IMR-90 (cell line): ENCODE measurements around the gene DOK6. TPM values are rescaled to one million over a fixed set of nuclear protein-coding genes. Genes with fewer than 3 reads are reported as not detected.

Experiments used
- ATAC-seq: fragments of 200-7000 bp; cut with Tn5 transposase; 2 replicates; pipeline ENCODE4 v1.9.1; 2020; ENCODE audit warnings: low read depth, mild to moderate bottlenecking, moderate library complexity
- Bru-seq: library from RNA; stranded (reverse); fragments of 400-500 nt; gene quantifications from one replicate; lab custom pipeline; 2021; lab: Mats Ljungman, UMichigan
- BruChase-seq, 2 experiments: library from RNA; stranded (reverse); fragments of 400-500 nt; gene quantifications; one replicate each; lab custom pipeline; 2021; lab: Mats Ljungman, UMichigan
- BruUV-seq: library from RNA; stranded (reverse); fragments of 400-500 nt; replicated peaks from 2 replicates; lab custom pipeline; 2021; lab: Mats Ljungman, UMichigan
- CTCF ChIA-PET: fragments of 300-600 bp; formaldehyde crosslinking; extraction: SDS; loops from one replicate; lab custom pipeline; 2021; ENCODE audit warnings: antibody characterized with exemption; lab: Yijun Ruan, JAX
- POLR2A ChIA-PET: fragments of 300-600 bp; sonication (Branson Sonifier 250); formaldehyde crosslinking; loops from one replicate; lab custom pipeline; 2022; ENCODE audit warnings: antibody characterized with exemption; ENCODE audit not compliant: unreplicated experiment; lab: Charles Lee
- DNase-seq: peaks from one replicate; pipeline ENCODE4 v3.0.0; 2013
- H2AFZ ChIP-seq: replicated peaks from 2 replicates; pipeline ENCODE3; 2013; ENCODE audit warnings: low read length, mild to moderate bottlenecking; ENCODE audit not compliant: poor library complexity
- H2AK5ac ChIP-seq: 2 replicates; pipeline ENCODE4 v1.6.1; 2013; ENCODE audit warnings: low read depth, low read length, inconsistent platforms
- H2AK9ac ChIP-seq: replicated peaks from 2 replicates; pipeline ENCODE3; 2013; ENCODE audit warnings: mild to moderate bottlenecking, low read depth, low read length, moderate library complexity; ENCODE audit not compliant: poor library complexity
- H2BK120ac ChIP-seq: 2 replicates; pipeline ENCODE4 v1.6.1; 2013; ENCODE audit warnings: low read depth, low read length, inconsistent platforms
- H2BK15ac ChIP-seq: 3 replicates; pipeline ENCODE4 v1.6.1; 2013; ENCODE audit warnings: low read depth, low read length, inconsistent platforms
- H2BK20ac ChIP-seq: 2 replicates; pipeline ENCODE4 v1.6.1; 2013; ENCODE audit warnings: low read depth, mild to moderate bottlenecking, inconsistent platforms, low read length, moderate library complexity
- H2BK5ac ChIP-seq: 2 replicates; pipeline ENCODE4 v1.6.1; 2013; ENCODE audit warnings: mild to moderate bottlenecking, low read depth, low read length, inconsistent platforms; ENCODE audit not compliant: poor library complexity, severe bottlenecking
- H3K14ac ChIP-seq: replicated peaks from 2 replicates; pipeline ENCODE4 v1.6.1; 2013; ENCODE audit warnings: low read depth, low read length, inconsistent platforms
- H3K18ac ChIP-seq: 2 replicates; pipeline ENCODE4 v1.6.1; 2013; ENCODE audit warnings: low read depth, low read length, control low read depth
- H3K23ac ChIP-seq: 2 replicates; pipeline ENCODE4 v1.6.1; 2013; ENCODE audit warnings: low read depth, low read length, inconsistent platforms
- H3K27ac ChIP-seq: 2 replicates; pipeline ENCODE4 v1.5.1; 2013; ENCODE audit warnings: mild to moderate bottlenecking, control low read depth, low read length; ENCODE audit not compliant: insufficient read depth
- H3K27me3 ChIP-seq: 2 replicates; pipeline ENCODE4 v1.6.1; 2013; ENCODE audit warnings: low read length; ENCODE audit not compliant: control insufficient read depth, insufficient read depth
- H3K36me3 ChIP-seq: 2 replicates; pipeline ENCODE4 v1.6.1; 2013; ENCODE audit warnings: low read length, mixed read lengths; ENCODE audit not compliant: control insufficient read depth, insufficient read depth
- H3K4ac ChIP-seq: 2 replicates; pipeline ENCODE4 v1.6.1; 2013; ENCODE audit warnings: low read depth, low read length, inconsistent platforms
- H3K4me1 ChIP-seq: 2 replicates; pipeline ENCODE4 v1.6.1; 2013; ENCODE audit warnings: low read length, mixed read lengths; ENCODE audit not compliant: control insufficient read depth, insufficient read depth
- H3K4me2 ChIP-seq: 2 replicates; pipeline ENCODE4 v1.6.1; 2013; ENCODE audit warnings: low read depth, mild to moderate bottlenecking, control low read depth, low read length, moderate library complexity
- H3K4me3 ChIP-seq: 2 replicates; pipeline ENCODE4 v1.5.1; 2013; ENCODE audit warnings: low read depth, mild to moderate bottlenecking, control low read depth, low read length, moderate library complexity; ENCODE audit not compliant: insufficient read depth
- H3K56ac ChIP-seq: 2 replicates; pipeline ENCODE4 v1.6.1; 2013; ENCODE audit warnings: low read length, inconsistent platforms; ENCODE audit not compliant: insufficient read depth; ENCODE audit errors: extremely low read depth
- H3K79me1 ChIP-seq, 2 experiments: 2 replicates each; pipeline ENCODE4 v1.6.1; 2013; ENCODE audit warnings: low read length in 2 of 2, inconsistent platforms in 1 of 2, low read depth in 1 of 2
- H3K9ac ChIP-seq: 2 replicates; pipeline ENCODE4 v1.6.1; 2013; ENCODE audit warnings: low read depth, low read length, control low read depth
- H3K9me1 ChIP-seq: 2 replicates; pipeline ENCODE4 v1.6.1; 2013; ENCODE audit warnings: low read length, inconsistent platforms; ENCODE audit not compliant: insufficient read depth
- H3K9me3 ChIP-seq: 2 replicates; pipeline ENCODE4 v1.6.1; 2013; ENCODE audit warnings: low read length; ENCODE audit not compliant: control insufficient read depth, insufficient read depth
- H4K20me1 ChIP-seq: 2 replicates; pipeline ENCODE4 v1.6.1; 2013; ENCODE audit warnings: low read length, inconsistent platforms; ENCODE audit not compliant: insufficient read depth
- H4K5ac ChIP-seq: 2 replicates; pipeline ENCODE4 v1.6.1; 2013; ENCODE audit warnings: mild to moderate bottlenecking, low read depth, low read length, control low read depth
- H4K8ac ChIP-seq, 2 experiments: 2 replicates each; pipeline ENCODE4 v1.6.1; 2013; ENCODE audit warnings: low read depth in 2 of 2, low read length in 2 of 2, control low read depth in 1 of 2, inconsistent platforms in 1 of 2
- H4K91ac ChIP-seq: 2 replicates; pipeline ENCODE4 v1.6.1; 2013; ENCODE audit warnings: low read depth, low read length, inconsistent platforms; ENCODE audit not compliant: insufficient read depth
- BHLHE40 ChIP-seq: fragments of 150-350 bp; IDR thresholded peaks from 2 replicates; pipeline ENCODE4 v1.6.1; 2016; ENCODE audit warnings: mild to moderate bottlenecking, low read depth, low read length
- FOS ChIP-seq: fragments of 150-350 bp; IDR thresholded peaks from 2 replicates; pipeline ENCODE4 v1.6.1; 2016; ENCODE audit warnings: low read depth, low read length
- MXI1 ChIP-seq: IDR thresholded peaks from 2 replicates; pipeline ENCODE4 v1.6.1; 2012; ENCODE audit warnings: low read depth, mild to moderate bottlenecking, low read length, moderate library complexity, borderline replicate concordance
- RCOR1 ChIP-seq: IDR thresholded peaks from 2 replicates; pipeline ENCODE4 v1.6.1; 2012; ENCODE audit warnings: mild to moderate bottlenecking, low read length, improper control_type of control experiment; ENCODE audit not compliant: insufficient replicate concordance
- WGBS, 2 experiments: methylation state at CpG; one replicate each; pipeline versions ENCODE4 v1.1.5 to v1.1.7; 2013; ENCODE audit warnings: missing lambda C conversion rate in 2 of 2; ENCODE audit not compliant: insufficient read length in 1 of 2; ENCODE audit errors: extremely low coverage in 2 of 2; 5-methylcytosine and 5-hydroxymethylcytosine counted together
- dilution Hi-C: fragments of 300-500 bp; cut with HindIII; formaldehyde crosslinking; loops from one replicate; pipeline ENCODE4 v1.14.3; 2018; ENCODE audit warnings: low sequenced_read_pairs; ENCODE audit not compliant: unreplicated experiment
- in situ Hi-C: fragments of 300-500 bp; cut with MboI; formaldehyde crosslinking; loops from 3 replicates; pipeline ENCODE4 v1.14.3; 2019; ENCODE audit warnings: low sequenced_read_pairs, inconsistent platforms, mixed read lengths
- intact Hi-C: fragments of 100-400 bp; cut with micrococcal nuclease; formaldehyde crosslinking; loops from 2 replicates; pipeline ENCODE4 v1.10.0; 2022
- long read RNA-seq: library from polyadenylated mRNA; unstranded; transcript quantifications from one replicate; pipeline ENCODE4 v2.0.0, GENCODE V29; 2021; ENCODE audit not compliant: unreplicated experiment
- polyA plus RNA-seq, 3 experiments: library from polyadenylated mRNA; depleted of rRNA; stranded (reverse); fragments of >200 nt; gene quantifications; 2 replicates each; pipeline ENCODE4 v1.2.3, GENCODE V29; 2012; ENCODE audit warnings: low replicate concordance in 1 of 3
- total RNA-seq: library from RNA; depleted of rRNA; stranded (reverse); fragments of >200 nt; gene quantifications from 2 replicates; pipeline ENCODE4 v1.2.3, GENCODE V29; 2012; rRNA removed
- TF ChIP-seq, protein P1 (sequence below): fragments of 150-350 bp; IDR thresholded peaks from 2 replicates; pipeline ENCODE4 v1.6.1; 2017; ENCODE audit warnings: mild to moderate bottlenecking, antibody characterized with exemption, low read length, low read depth

DOK6 gene
- total RNA-seq, result 2.7 and 3.9 TPM in 2 replicates
- polyA plus RNA-seq (2012; rRNA removed), result 1.6 and 1.9 TPM in 2 replicates
- polyA plus RNA-seq (2012; cell fraction: cytosol; rRNA removed), result 0.25 and 0.90 TPM in 2 replicates
- polyA plus RNA-seq (2012; cell fraction: nucleus; rRNA removed; ENCODE audit: low replicate concordance), result 0.07 and 1.2 TPM in 2 replicates
- percentile 50 among the genes with signal in this experiment for Bru-seq, nascent RNA
- BruChase-seq, experiment 1, labeled RNA remaining after a 6-hour chase, result percentile 44 among the genes with signal in this experiment
- BruChase-seq, experiment 2, labeled RNA remaining after a 2-hour chase, result percentile 46 among the genes with signal in this experiment
- long read RNA-seq, full-length matches to known transcripts, result 9 of 17 reads
- long read RNA-seq, partial matches to known transcripts, result 4 of 17 reads
- long read RNA-seq, other reads (novel, unspliced or antisense), result 4 of 17 reads

DNA sequence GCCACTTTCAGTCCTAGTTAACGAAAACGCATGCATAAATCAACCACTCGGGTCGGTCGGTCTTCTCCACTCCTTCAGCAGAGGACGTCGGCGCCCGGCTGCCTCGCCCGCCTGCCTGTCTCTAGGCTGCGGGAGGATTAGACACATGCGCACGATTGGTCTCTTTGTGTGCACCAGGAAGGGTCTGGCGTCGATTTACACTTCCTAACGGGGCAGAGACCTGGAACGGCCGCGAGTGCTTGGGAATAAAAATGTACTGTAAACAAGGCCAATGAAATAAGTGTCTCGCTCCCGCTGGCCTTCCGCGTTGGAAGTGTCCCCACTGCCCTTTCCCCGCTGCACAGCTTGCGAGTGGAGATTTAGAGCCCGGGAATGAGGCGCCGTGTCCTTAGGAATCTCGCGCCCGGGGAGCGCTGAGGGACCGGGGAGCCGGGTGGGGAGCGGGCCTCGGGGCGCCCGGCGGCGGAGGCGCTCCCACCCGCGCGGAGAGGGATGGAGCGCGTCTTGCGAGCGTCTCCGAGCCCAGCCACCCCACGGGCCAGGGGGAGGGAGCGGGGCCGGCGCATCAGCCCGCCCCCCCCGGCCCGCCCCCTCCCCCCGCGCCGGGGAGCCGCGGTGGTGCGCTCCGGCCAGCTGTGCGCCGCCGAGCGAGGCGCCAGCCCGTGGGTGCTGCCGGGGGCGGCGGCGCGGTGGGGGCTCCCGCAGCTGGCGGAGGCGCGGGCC lies at the start of gene DOK6:
TSS of gene DOK6 (plus strand) at position 636 of the 723 bp plus-strand sequence.
- H3K27ac ChIP-seq, result peak within 1 kb of the TSS; percentile 51; the same call in 1 of the 2 replicates
- peak within 1 kb of the TSS in 1 of 2 experiments; percentile 56; a peak in 1 of 4 replicates for H4K8ac ChIP-seq
- no peak within 1 kb of the TSS for H2BK5ac ChIP-seq
- TF ChIP-seq RCOR1 (no peak), MXI1 (no peak), BHLHE40 (no peak), FOS (no peak)
- TF ChIP-seq, protein P1, sequence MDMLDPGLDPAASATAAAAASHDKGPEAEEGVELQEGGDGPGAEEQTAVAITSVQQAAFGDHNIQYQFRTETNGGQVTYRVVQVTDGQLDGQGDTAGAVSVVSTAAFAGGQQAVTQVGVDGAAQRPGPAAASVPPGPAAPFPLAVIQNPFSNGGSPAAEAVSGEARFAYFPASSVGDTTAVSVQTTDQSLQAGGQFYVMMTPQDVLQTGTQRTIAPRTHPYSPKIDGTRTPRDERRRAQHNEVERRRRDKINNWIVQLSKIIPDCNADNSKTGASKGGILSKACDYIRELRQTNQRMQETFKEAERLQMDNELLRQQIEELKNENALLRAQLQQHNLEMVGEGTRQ, result no peak
- dilution Hi-C loops, result no loop called here
- H3K9ac ChIP-seq, result peak within 1 kb of the TSS; percentile 17; the same call in 1 of the 2 replicates
- peaks cover 10% of the 10 kb centered on the region for H3K27me3 ChIP-seq
- in situ Hi-C loops, result no loop called here
- no peaks in the 10 kb centered on the region for H3K4me1 ChIP-seq
- H3K79me1 ChIP-seq, result peaks cover 0 to 8% of the 10 kb centered on the region in 2 experiments; a peak in 1 of 4 replicates
- intact Hi-C loops, result loop anchor here (2.0 to 5.0 kb wide), 3 partner anchors 553 to 686 kb away; no protein-coding TSS in a partner anchor
- ATAC-seq, result peak; percentile 84
- peak within 1 kb of the TSS; percentile 79 for H2AK9ac ChIP-seq
- H4K20me1 ChIP-seq, result no peaks in the 10 kb centered on the region
- peak within 1 kb of the TSS; percentile 90 for H3K23ac ChIP-seq
- peak; percentile 69 for DNase-seq
- 0 out of 2 replicates have a peak within 1 kb of the TSS, but pooled peaks have one; percentile 77 for H3K14ac ChIP-seq
- H3K4me3 ChIP-seq, result peak within 1 kb of the TSS; percentile 42
- peak within 1 kb of the TSS; percentile 90 for H2AFZ ChIP-seq
- no peaks in the 10 kb centered on the region for H3K36me3 ChIP-seq
- H2BK20ac ChIP-seq, result no peak within 1 kb of the TSS
- H2BK15ac ChIP-seq, result no peak within 1 kb of the TSS
- H2BK120ac ChIP-seq, result peak within 1 kb of the TSS; percentile 4; the same call in 1 of the 2 replicates
- H3K56ac ChIP-seq, result peak within 1 kb of the TSS; percentile 38; the same call in 1 of the 2 replicates
- H3K18ac ChIP-seq, result no peak within 1 kb of the TSS; the same call in 1 of the 2 replicates
- ChIA-PET POLR2A (no interaction called here), CTCF (no interaction called here)
- no peak within 1 kb of the TSS; the same call in 1 of the 2 replicates for H4K5ac ChIP-seq
- H2AK5ac ChIP-seq, result no peak within 1 kb of the TSS
- H3K4me2 ChIP-seq, result peak within 1 kb of the TSS; percentile 91
- H4K91ac ChIP-seq, result peak within 1 kb of the TSS; percentile 10; the same call in 1 of the 2 replicates
- H3K9me1 ChIP-seq, result no peaks in the 10 kb centered on the region
- peak within 1 kb of the TSS; percentile 68; the same call in 1 of the 2 replicates for H3K4ac ChIP-seq
- H3K9me3 ChIP-seq, result no peaks in the 10 kb centered on the region
- no TSS peak for BruUV-seq
- WGBS, 2 experiments, result 2% methylated on average over 33 of the region's 79 CpGs; no CpG with 5 or more reads in 1 of the 2 experiments
